ENCODE data around the gene TRPC6.

Gene TRPC6

DNA sequence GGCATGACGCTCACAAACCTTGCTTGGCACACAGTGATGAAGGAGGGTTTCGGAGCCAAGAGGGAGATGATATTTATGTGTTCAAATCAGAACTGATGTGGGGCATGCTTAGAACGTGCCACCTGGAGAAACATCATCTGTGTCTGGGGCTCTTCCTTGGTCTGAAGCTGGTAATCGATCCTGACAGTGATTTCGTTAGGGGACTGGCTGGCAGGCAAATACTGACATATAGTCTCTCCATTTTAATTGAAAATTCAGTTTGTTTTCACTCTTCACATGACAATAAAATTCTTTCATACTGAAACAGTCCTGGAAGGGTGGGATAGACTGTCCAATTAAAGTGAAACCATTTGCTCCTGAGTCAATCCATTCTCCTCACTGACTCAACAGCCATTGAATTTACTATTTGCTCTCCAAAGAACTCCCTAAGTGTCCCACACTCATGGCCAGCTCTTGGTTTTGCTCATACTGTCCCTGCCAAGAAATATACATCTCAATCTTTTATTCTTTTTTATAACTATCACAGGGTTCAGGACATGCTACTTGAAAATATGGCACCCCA lies 134.8 kb downstream of the TRPC6 start:
- Histone ChIP-seq H3K36me3 (ENCODE audit: insufficient read depth, low read length) (no peaks in the 10 kb centered on the region), H3K27ac (ENCODE audit: low read length) (no peak overlapping the region), H3K9me3 (ENCODE audit: insufficient read depth, low read length, severe bottlenecking) (no peaks in the 10 kb centered on the region), H3K4me1 (ENCODE audit: insufficient read depth, low read length) (no peaks in the 10 kb centered on the region), H3K27me3 (ENCODE audit: insufficient read depth, low read length, poor library complexity) (peaks cover 3% of the 10 kb centered on the region), H3K4me2 (ENCODE audit: insufficient read depth, low read length) (no peak overlapping the region), H3K9ac (ENCODE audit: low read depth, low read length) (no peak overlapping the region), H3K4me3 (ENCODE audit: low read depth in 1 of 2, low read length in 2 of 2) (no peak overlapping the region), H3K79me2 (ENCODE audit: insufficient read depth, low read length) (no peaks in the 10 kb centered on the region), H2AFZ (ENCODE audit: low read depth, low read length) (no peak overlapping the region), H4K20me1 (ENCODE audit: insufficient read depth, low read length) (no peaks in the 10 kb centered on the region)
- DNase-seq: no peak
- TF ChIP-seq EZH2 (IDR thresholded peaks at IDR 0.05; ENCODE audit: borderline replicate concordance, low read depth, low read length, severe bottlenecking): no peak
- TF ChIP-seq, protein P1, sequence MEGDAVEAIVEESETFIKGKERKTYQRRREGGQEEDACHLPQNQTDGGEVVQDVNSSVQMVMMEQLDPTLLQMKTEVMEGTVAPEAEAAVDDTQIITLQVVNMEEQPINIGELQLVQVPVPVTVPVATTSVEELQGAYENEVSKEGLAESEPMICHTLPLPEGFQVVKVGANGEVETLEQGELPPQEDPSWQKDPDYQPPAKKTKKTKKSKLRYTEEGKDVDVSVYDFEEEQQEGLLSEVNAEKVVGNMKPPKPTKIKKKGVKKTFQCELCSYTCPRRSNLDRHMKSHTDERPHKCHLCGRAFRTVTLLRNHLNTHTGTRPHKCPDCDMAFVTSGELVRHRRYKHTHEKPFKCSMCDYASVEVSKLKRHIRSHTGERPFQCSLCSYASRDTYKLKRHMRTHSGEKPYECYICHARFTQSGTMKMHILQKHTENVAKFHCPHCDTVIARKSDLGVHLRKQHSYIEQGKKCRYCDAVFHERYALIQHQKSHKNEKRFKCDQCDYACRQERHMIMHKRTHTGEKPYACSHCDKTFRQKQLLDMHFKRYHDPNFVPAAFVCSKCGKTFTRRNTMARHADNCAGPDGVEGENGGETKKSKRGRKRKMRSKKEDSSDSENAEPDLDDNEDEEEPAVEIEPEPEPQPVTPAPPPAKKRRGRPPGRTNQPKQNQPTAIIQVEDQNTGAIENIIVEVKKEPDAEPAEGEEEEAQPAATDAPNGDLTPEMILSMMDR (IDR thresholded peaks at IDR 0.05; ENCODE audit: borderline replicate concordance, extremely low read depth, low read length, poor library complexity, severe bottlenecking): no peak
- no peak for ATAC-seq (ENCODE audit: insufficient read depth, low read depth)

DNA sequence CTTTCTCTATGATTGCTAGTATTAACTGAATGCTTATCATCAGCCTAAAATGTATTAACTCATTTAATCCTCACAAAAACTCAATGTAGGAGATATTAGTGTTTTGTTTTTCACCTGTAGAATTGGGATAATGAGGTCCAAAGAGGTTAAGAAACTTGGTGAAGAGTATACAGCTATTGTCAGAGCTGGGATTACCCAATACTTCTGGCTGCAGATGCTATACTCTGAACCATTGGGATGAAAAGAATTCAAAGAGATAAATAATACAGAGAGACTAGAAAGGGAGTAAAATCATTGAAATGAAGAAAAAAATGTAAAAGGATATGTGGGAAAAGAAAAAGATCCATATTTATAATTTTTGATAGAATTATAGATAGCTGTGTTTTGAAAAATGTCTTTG lies 137.1 kb downstream of the TRPC6 start:
- DNase-seq: no peak
- no peak overlapping the region for H3K9ac ChIP-seq (ENCODE audit: low read depth, low read length)
- no peak for ATAC-seq (ENCODE audit: insufficient read depth, low read depth)
- no peaks in the 10 kb centered on the region for H3K4me1 ChIP-seq (ENCODE audit: insufficient read depth, low read length)
- TF ChIP-seq, protein P1 (IDR thresholded peaks at IDR 0.05; ENCODE audit: borderline replicate concordance, extremely low read depth, low read length, poor library complexity, severe bottlenecking): no peak
- no peak for TF ChIP-seq EZH2 (IDR thresholded peaks at IDR 0.05; ENCODE audit: borderline replicate concordance, low read depth, low read length, severe bottlenecking)
- H3K36me3 ChIP-seq (ENCODE audit: insufficient read depth, low read length): no peaks in the 10 kb centered on the region
- H3K4me2 ChIP-seq (ENCODE audit: insufficient read depth, low read length): no peak overlapping the region
- H3K79me2 ChIP-seq (ENCODE audit: insufficient read depth, low read length): no peaks in the 10 kb centered on the region
- H2AFZ ChIP-seq (ENCODE audit: low read depth, low read length): no peak overlapping the region
- no peak overlapping the region for H3K27ac ChIP-seq (ENCODE audit: low read length)
- H3K9me3 ChIP-seq (ENCODE audit: insufficient read depth, low read length, severe bottlenecking): no peaks in the 10 kb centered on the region
- H4K20me1 ChIP-seq (ENCODE audit: insufficient read depth, low read length): no peaks in the 10 kb centered on the region
- peaks cover 3% of the 10 kb centered on the region for H3K27me3 ChIP-seq (ENCODE audit: insufficient read depth, low read length, poor library complexity)
- no peak overlapping the region for H3K4me3 ChIP-seq (ENCODE audit: low read depth in 1 of 2, low read length in 2 of 2)

DNA sequence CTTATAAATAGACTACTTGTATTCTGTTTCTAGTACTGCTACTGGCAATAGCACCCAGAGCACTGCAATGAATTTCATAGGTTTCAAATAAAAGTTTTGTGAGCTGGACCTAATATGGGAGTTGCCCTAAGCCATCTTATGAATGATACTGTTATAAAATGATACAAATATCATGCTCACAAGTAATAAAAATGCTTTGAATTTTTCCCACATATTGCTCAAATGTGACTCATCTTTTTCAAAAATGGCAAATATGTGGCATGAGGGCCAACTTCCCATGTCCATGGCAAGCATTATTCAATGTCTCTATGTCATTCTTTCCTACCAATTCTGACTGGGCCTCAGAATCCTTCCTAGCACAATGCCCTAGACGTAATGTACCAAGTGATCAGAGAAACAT lies 137.6 kb downstream of the TRPC6 start:
- Histone ChIP-seq H3K27me3 (ENCODE audit: insufficient read depth, low read length, poor library complexity) (peaks cover 3% of the 10 kb centered on the region), H3K36me3 (ENCODE audit: insufficient read depth, low read length) (no peaks in the 10 kb centered on the region), H3K27ac (ENCODE audit: low read length) (no peak overlapping the region), H3K79me2 (ENCODE audit: insufficient read depth, low read length) (no peaks in the 10 kb centered on the region), H3K4me1 (ENCODE audit: insufficient read depth, low read length) (no peaks in the 10 kb centered on the region), H2AFZ (ENCODE audit: low read depth, low read length) (no peak overlapping the region), H3K4me2 (ENCODE audit: insufficient read depth, low read length) (no peak overlapping the region), H3K4me3 (ENCODE audit: low read depth in 1 of 2, low read length in 2 of 2) (no peak overlapping the region), H3K9ac (ENCODE audit: low read depth, low read length) (no peak overlapping the region), H4K20me1 (ENCODE audit: insufficient read depth, low read length) (no peaks in the 10 kb centered on the region), H3K9me3 (ENCODE audit: insufficient read depth, low read length, severe bottlenecking) (no peaks in the 10 kb centered on the region)
- ATAC-seq (ENCODE audit: insufficient read depth, low read depth) (no peak), DNase-seq (no peak)
- TF ChIP-seq, protein P1 (IDR thresholded peaks at IDR 0.05; ENCODE audit: borderline replicate concordance, extremely low read depth, low read length, poor library complexity, severe bottlenecking): no peak
- TF ChIP-seq EZH2 (IDR thresholded peaks at IDR 0.05; ENCODE audit: borderline replicate concordance, low read depth, low read length, severe bottlenecking): no peak

DNA sequence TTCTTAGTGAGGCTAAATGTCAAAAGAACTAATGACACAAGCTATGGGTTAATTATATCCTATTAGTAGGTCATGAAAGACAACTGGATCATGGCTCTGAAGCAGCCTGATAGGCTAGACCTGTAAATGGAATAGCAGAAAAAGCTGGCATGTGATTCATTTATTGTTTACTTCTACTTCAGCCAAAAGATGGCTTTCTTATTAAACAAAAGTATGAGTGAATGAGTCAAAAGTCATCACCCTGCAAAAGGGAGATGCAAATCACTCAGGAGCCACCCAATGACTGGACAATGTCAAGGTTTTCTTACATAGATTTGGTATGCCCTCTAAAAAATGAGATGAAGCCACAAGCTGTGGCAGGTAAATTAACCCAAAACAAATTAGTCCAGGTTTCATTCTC lies 138.0 kb downstream of the TRPC6 start:
- H3K4me3 ChIP-seq (ENCODE audit: low read depth in 1 of 2, low read length in 2 of 2): no peak overlapping the region
- no peaks in the 10 kb centered on the region for H4K20me1 ChIP-seq (ENCODE audit: insufficient read depth, low read length)
- H3K27me3 ChIP-seq (ENCODE audit: insufficient read depth, low read length, poor library complexity): peaks cover 2% of the 10 kb centered on the region
- DNase-seq (no peak), ATAC-seq (ENCODE audit: insufficient read depth, low read depth) (no peak)
- H3K9ac ChIP-seq (ENCODE audit: low read depth, low read length): no peak overlapping the region
- no peak overlapping the region for H2AFZ ChIP-seq (ENCODE audit: low read depth, low read length)
- no peaks in the 10 kb centered on the region for H3K9me3 ChIP-seq (ENCODE audit: insufficient read depth, low read length, severe bottlenecking)
- H3K79me2 ChIP-seq (ENCODE audit: insufficient read depth, low read length): no peaks in the 10 kb centered on the region
- TF ChIP-seq EZH2 (IDR thresholded peaks at IDR 0.05; ENCODE audit: borderline replicate concordance, low read depth, low read length, severe bottlenecking): no peak
- TF ChIP-seq, protein P1 (IDR thresholded peaks at IDR 0.05; ENCODE audit: borderline replicate concordance, extremely low read depth, low read length, poor library complexity, severe bottlenecking): no peak
- no peak overlapping the region for H3K4me2 ChIP-seq (ENCODE audit: insufficient read depth, low read length)
- H3K36me3 ChIP-seq (ENCODE audit: insufficient read depth, low read length): no peaks in the 10 kb centered on the region
- H3K4me1 ChIP-seq (ENCODE audit: insufficient read depth, low read length): no peaks in the 10 kb centered on the region
- H3K27ac ChIP-seq (ENCODE audit: low read length): no peak overlapping the region

Measured in DND-41 (cell line).